ENCODE data around the gene NEU1. TPM values are rescaled to one million over a fixed set of nuclear protein-coding genes. Genes with fewer than 3 reads are reported as not detected.
A peak's percentile ranks its signal among the peaks of the same experiment; 100 is the strongest.

NEU1 gene
- polyA plus RNA-seq, 1 of the 3 experiments (the other 2 are of a cell fraction) = 43.0 TPM

DNA sequence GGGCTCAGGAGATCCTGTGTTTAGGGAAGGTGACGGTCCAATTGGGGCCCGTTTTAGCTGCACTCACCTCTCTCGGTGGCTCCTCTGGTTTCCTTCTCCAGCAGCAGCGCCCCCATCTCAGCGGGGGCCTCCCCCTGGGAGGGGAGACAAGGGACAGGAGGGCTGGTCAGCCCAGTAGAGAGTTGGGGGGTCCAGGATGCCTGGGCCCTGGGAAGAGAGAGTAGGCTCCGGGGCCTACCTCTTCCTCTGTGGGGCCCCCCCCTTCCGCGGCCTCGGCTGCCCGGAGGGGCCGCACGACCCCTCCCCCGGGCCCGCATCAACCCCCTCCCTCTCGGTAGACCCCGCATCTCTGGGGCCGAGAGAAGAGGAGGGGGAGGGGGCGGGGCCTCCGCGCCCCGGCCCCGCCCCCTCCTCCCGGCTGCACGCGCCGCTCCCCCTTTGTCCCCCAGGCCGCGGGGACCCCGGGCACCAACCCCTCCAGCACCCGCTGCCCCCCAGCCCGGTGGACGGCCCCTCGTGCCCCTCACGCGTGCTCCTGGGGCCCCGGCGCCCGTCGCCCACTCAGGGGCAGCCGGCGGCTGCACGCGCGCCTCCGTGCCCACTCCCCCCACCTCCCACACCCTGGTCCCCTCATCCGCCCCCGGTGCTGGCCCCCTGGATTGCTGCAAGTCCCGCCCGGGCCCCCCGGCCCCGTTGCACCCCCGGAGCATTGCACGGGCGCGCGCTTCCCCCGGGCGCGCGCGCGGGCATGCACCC, 34.4 kb upstream of the NEU1 start:
- H3K9me2 ChIP-seq = no peaks in the 10 kb centered on the region
- CTCF ChIA-PET = interaction anchor here (0.8 to 1.6 kb wide), 8 partner anchors 8 to 351 kb away, joined by 3 to 8 read pairs (median 3); partner anchors contain the start of genes ATP6V1G2 and DDAH2
- peaks cover 24 to 29% of the 10 kb centered on the region in 2 experiments for H3K36me3 ChIP-seq (replicated peaks in 1 of 2; ENCODE audit: control insufficient read depth in 1 of 2, insufficient read depth in 2 of 2, low read length in 1 of 2)
- H3K4me2 ChIP-seq = peak overlapping the region; percentile 87
- peak overlapping the region; percentile 89 to 94 for H3K4me3 ChIP-seq (ENCODE audit: low read depth in 2 of 2, low read length in 1 of 2)
- peaks cover 5 to 34% of the 10 kb centered on the region in 2 experiments for H3K4me1 ChIP-seq (ENCODE audit: control insufficient read depth in 1 of 2, insufficient read depth in 2 of 2, low read depth in 1 of 2, low read length in 1 of 2)
- H2AFZ ChIP-seq (ENCODE audit: low read depth) = peak overlapping the region; percentile 59; the same call in 1 of the 2 replicates
- WGBS (ENCODE audit: low lambda C conversion rate) = 6% methylated on average over 35 of the region's 62 CpGs
- peak; percentile 90 for DNase-seq
- H3K27me3 ChIP-seq (ENCODE audit: insufficient read depth) = no peaks in the 10 kb centered on the region
- H3K9ac ChIP-seq = peak overlapping the region; percentile 76
- peaks cover 6% of the 10 kb centered on the region for H3F3A ChIP-seq (replicated peaks; ENCODE audit: insufficient read depth)
- TF ChIP-seq NFIC (IDR thresholded peaks at IDR 0.05; ENCODE audit: borderline replicate concordance) (no peak), TAF1 (IDR thresholded peaks at IDR 0.05; ENCODE audit: borderline replicate concordance, low read depth, low read length) (no peak), EZH2phosphoT487 (IDR thresholded peaks at IDR 0.05; ENCODE audit: borderline replicate concordance, low read depth) (no peak)
- no peaks in the 10 kb centered on the region for H3K9me3 ChIP-seq
- H4K20me1 ChIP-seq (ENCODE audit: insufficient read depth) = no peaks in the 10 kb centered on the region
- peaks cover 20% of the 10 kb centered on the region; the same call in 1 of the 2 replicates for H3K79me2 ChIP-seq (ENCODE audit: insufficient read depth)
- peak overlapping the region in 1 of 2 experiments; percentile 80; a peak in 2 of 4 replicates for H3K27ac ChIP-seq (ENCODE audit: low read depth in 2 of 2, low read length in 1 of 2)
- POLR2A ChIA-PET = interaction anchor here (0.6 to 1.8 kb wide), 7 partner anchors 23 to 232 kb away, joined by 3 to 5 read pairs (median 3); partner anchors contain the start of genes HSPA1A, HSPA1L, MSH5 and NEU1

DNA sequence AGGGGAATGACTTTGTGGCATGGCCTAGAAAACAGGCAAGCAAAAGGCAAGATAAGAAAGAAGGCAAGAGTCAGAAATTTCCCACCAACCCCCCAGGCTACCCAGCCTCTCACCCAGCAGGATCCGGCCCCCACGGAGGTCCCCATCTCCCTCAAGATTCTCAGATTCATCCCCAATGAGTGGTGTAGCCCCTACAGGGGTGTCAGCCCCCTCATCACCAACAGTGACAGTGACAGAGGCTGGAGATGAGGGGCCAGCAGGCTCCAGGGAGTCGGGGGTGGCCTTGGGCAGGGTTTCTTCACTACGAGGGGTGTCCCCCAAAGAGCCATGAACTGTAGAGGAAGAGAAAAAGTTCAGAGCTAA, 33.9 kb upstream of the NEU1 start:
- 13% methylated on average over 2 of the region's 4 CpGs for WGBS (ENCODE audit: low lambda C conversion rate)
- H3K36me3 ChIP-seq (replicated peaks in 1 of 2; ENCODE audit: control insufficient read depth in 1 of 2, insufficient read depth in 2 of 2, low read length in 1 of 2) = peaks cover 27 to 32% of the 10 kb centered on the region in 2 experiments
- no peaks in the 10 kb centered on the region for H3K9me3 ChIP-seq
- peak overlapping the region; percentile 87 for H3K4me2 ChIP-seq
- TF ChIP-seq, protein P1, sequence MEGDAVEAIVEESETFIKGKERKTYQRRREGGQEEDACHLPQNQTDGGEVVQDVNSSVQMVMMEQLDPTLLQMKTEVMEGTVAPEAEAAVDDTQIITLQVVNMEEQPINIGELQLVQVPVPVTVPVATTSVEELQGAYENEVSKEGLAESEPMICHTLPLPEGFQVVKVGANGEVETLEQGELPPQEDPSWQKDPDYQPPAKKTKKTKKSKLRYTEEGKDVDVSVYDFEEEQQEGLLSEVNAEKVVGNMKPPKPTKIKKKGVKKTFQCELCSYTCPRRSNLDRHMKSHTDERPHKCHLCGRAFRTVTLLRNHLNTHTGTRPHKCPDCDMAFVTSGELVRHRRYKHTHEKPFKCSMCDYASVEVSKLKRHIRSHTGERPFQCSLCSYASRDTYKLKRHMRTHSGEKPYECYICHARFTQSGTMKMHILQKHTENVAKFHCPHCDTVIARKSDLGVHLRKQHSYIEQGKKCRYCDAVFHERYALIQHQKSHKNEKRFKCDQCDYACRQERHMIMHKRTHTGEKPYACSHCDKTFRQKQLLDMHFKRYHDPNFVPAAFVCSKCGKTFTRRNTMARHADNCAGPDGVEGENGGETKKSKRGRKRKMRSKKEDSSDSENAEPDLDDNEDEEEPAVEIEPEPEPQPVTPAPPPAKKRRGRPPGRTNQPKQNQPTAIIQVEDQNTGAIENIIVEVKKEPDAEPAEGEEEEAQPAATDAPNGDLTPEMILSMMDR (IDR thresholded peaks at IDR 0.05) = no peak
- no peak for TF ChIP-seq MEF2A (IDR thresholded peaks at IDR 0.05; ENCODE audit: borderline replicate concordance, low read depth)
- peak overlapping the region; percentile 76 for H3K9ac ChIP-seq
- H3K4me1 ChIP-seq (ENCODE audit: control insufficient read depth in 1 of 2, insufficient read depth in 2 of 2, low read depth in 1 of 2, low read length in 1 of 2) = peaks cover 5 to 34% of the 10 kb centered on the region in 2 experiments
- peaks cover 20% of the 10 kb centered on the region; the same call in 1 of the 2 replicates for H3K79me2 ChIP-seq (ENCODE audit: insufficient read depth)
- POLR2A ChIA-PET = interaction anchor here (1.6 kb wide), 1 partner anchor 81 kb away, joined by 4 read pairs; the partner anchor contains the start of genes HSPA1A and HSPA1L
- no peak overlapping the region for H2AFZ ChIP-seq (ENCODE audit: low read depth)
- H3K4me3 ChIP-seq (ENCODE audit: low read depth in 2 of 2, low read length in 1 of 2) = peak overlapping the region; percentile 89 to 94
- no peak for DNase-seq
- H4K20me1 ChIP-seq (ENCODE audit: insufficient read depth) = no peaks in the 10 kb centered on the region
- peak overlapping the region in 1 of 2 experiments; percentile 80; a peak in 1 of 4 replicates for H3K27ac ChIP-seq (ENCODE audit: low read depth in 2 of 2, low read length in 1 of 2)
- CTCF ChIA-PET = interaction anchor here (0.8 to 1.2 kb wide), 5 partner anchors 8 to 151 kb away, joined by 3 read pairs; no protein-coding TSS in a partner anchor
- H3F3A ChIP-seq (replicated peaks; ENCODE audit: insufficient read depth) = peaks cover 6% of the 10 kb centered on the region
- no peaks in the 10 kb centered on the region for H3K9me2 ChIP-seq
- no peaks in the 10 kb centered on the region for H3K27me3 ChIP-seq (ENCODE audit: insufficient read depth)

DNA sequence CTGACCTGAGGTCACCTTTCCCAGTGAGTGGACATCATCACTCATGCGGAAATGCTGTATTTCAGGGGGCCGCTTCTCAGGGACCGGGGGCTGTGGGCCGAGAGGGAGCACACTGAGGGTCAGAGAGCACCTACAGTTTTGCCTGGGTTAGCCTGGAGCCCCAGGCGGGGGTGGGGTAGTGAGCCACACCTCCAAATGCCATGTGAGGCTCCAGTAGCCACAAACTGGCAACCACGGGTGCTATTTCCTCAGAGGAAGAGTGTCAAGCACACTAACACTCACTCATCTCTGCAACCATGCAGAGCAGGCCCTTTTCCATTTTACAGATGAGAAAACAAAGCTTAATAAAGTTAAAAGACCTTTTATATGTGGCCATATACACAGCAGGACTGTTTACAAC, 30.2 kb upstream of the NEU1 start:
- Histone ChIP-seq H3K79me2 (ENCODE audit: insufficient read depth) (peaks cover 7% of the 10 kb centered on the region; the same call in 1 of the 2 replicates), H3K9me2 (no peaks in the 10 kb centered on the region), H3K4me2 (no peak overlapping the region), H3K27ac (ENCODE audit: low read depth in 2 of 2, low read length in 1 of 2) (no peak overlapping the region), H4K20me1 (ENCODE audit: insufficient read depth) (no peaks in the 10 kb centered on the region), H3K4me3 (ENCODE audit: low read depth in 2 of 2, low read length in 1 of 2) (no peak overlapping the region), H3K27me3 (ENCODE audit: insufficient read depth) (no peaks in the 10 kb centered on the region), H3K4me1 (ENCODE audit: control insufficient read depth in 1 of 2, insufficient read depth in 2 of 2, low read depth in 1 of 2, low read length in 1 of 2) (peaks cover 0 to 7% of the 10 kb centered on the region in 2 experiments; a peak in 1 of 4 replicates), H3F3A (replicated peaks; ENCODE audit: insufficient read depth) (peaks cover 10% of the 10 kb centered on the region), H3K9ac (no peak overlapping the region), H3K9me3 (no peaks in the 10 kb centered on the region), H3K36me3 (replicated peaks in 1 of 2; ENCODE audit: control insufficient read depth in 1 of 2, insufficient read depth in 2 of 2, low read length in 1 of 2) (peaks cover 45 to 49% of the 10 kb centered on the region in 2 experiments), H2AFZ (ENCODE audit: low read depth) (no peak overlapping the region)
- POLR2A ChIA-PET = interaction anchor here (0.6 kb wide), 2 partner anchors 9 to 55 kb away, joined by 3 read pairs; partner anchors contain the start of gene ZBTB12
- WGBS (ENCODE audit: low lambda C conversion rate) = 92% methylated on average over 2 of the region's 6 CpGs
- CTCF ChIA-PET = no interaction called here
- DNase-seq = no peak
- TF ChIP-seq FOXJ3 (CRISPR knock-in tag; IDR thresholded peaks at IDR 0.05) = no peak
- TF ChIP-seq, protein P2, sequence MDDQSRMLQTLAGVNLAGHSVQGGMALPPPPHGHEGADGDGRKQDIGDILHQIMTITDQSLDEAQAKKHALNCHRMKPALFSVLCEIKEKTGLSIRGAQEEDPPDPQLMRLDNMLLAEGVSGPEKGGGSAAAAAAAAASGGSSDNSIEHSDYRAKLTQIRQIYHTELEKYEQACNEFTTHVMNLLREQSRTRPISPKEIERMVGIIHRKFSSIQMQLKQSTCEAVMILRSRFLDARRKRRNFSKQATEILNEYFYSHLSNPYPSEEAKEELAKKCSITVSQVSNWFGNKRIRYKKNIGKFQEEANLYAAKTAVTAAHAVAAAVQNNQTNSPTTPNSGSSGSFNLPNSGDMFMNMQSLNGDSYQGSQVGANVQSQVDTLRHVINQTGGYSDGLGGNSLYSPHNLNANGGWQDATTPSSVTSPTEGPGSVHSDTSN (IDR thresholded peaks at IDR 0.05) = no peak
- no peak for TF ChIP-seq RCOR1 (IDR thresholded peaks at IDR 0.05; ENCODE audit: low read length)
- TF ChIP-seq, protein P3, sequence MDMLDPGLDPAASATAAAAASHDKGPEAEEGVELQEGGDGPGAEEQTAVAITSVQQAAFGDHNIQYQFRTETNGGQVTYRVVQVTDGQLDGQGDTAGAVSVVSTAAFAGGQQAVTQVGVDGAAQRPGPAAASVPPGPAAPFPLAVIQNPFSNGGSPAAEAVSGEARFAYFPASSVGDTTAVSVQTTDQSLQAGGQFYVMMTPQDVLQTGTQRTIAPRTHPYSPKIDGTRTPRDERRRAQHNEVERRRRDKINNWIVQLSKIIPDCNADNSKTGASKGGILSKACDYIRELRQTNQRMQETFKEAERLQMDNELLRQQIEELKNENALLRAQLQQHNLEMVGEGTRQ (IDR thresholded peaks at IDR 0.05; ENCODE audit: borderline replicate concordance, low read depth, low read length) = no peak
- TF ChIP-seq, protein P4, sequence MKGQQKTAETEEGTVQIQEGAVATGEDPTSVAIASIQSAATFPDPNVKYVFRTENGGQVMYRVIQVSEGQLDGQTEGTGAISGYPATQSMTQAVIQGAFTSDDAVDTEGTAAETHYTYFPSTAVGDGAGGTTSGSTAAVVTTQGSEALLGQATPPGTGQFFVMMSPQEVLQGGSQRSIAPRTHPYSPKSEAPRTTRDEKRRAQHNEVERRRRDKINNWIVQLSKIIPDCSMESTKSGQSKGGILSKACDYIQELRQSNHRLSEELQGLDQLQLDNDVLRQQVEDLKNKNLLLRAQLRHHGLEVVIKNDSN (IDR thresholded peaks at IDR 0.05; ENCODE audit: borderline replicate concordance, low read depth) = no peak
- no peak for TF ChIP-seq MXI1 (IDR thresholded peaks at IDR 0.05; ENCODE audit: low read depth, low read length)
- TF ChIP-seq TAF1 (IDR thresholded peaks at IDR 0.05; ENCODE audit: borderline replicate concordance, low read depth, low read length) = no peak
- TF ChIP-seq FOSL2 (IDR thresholded peaks at IDR 0.05; ENCODE audit: borderline replicate concordance, low read depth) = no peak
